Uterine smooth muscle cell (primary cell): ENCODE results near the gene THSD7A. TPM values are rescaled to one million over a fixed set of nuclear protein-coding genes. Genes with fewer than 3 reads are reported as not detected.

ENCODE experiments used
- total RNA-seq: library from RNA; depleted of rRNA; stranded (reverse); fragments of >200 nt; gene quantifications from 2 replicates; pipeline ENCODE4 v1.2.3, GENCODE V29; 2014

The THSD7A gene, protein sequence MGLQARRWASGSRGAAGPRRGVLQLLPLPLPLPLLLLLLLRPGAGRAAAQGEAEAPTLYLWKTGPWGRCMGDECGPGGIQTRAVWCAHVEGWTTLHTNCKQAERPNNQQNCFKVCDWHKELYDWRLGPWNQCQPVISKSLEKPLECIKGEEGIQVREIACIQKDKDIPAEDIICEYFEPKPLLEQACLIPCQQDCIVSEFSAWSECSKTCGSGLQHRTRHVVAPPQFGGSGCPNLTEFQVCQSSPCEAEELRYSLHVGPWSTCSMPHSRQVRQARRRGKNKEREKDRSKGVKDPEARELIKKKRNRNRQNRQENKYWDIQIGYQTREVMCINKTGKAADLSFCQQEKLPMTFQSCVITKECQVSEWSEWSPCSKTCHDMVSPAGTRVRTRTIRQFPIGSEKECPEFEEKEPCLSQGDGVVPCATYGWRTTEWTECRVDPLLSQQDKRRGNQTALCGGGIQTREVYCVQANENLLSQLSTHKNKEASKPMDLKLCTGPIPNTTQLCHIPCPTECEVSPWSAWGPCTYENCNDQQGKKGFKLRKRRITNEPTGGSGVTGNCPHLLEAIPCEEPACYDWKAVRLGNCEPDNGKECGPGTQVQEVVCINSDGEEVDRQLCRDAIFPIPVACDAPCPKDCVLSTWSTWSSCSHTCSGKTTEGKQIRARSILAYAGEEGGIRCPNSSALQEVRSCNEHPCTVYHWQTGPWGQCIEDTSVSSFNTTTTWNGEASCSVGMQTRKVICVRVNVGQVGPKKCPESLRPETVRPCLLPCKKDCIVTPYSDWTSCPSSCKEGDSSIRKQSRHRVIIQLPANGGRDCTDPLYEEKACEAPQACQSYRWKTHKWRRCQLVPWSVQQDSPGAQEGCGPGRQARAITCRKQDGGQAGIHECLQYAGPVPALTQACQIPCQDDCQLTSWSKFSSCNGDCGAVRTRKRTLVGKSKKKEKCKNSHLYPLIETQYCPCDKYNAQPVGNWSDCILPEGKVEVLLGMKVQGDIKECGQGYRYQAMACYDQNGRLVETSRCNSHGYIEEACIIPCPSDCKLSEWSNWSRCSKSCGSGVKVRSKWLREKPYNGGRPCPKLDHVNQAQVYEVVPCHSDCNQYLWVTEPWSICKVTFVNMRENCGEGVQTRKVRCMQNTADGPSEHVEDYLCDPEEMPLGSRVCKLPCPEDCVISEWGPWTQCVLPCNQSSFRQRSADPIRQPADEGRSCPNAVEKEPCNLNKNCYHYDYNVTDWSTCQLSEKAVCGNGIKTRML (N-terminal part only)
- 0.44 and 0.50 TPM in 2 replicates for total RNA-seq

DNA sequence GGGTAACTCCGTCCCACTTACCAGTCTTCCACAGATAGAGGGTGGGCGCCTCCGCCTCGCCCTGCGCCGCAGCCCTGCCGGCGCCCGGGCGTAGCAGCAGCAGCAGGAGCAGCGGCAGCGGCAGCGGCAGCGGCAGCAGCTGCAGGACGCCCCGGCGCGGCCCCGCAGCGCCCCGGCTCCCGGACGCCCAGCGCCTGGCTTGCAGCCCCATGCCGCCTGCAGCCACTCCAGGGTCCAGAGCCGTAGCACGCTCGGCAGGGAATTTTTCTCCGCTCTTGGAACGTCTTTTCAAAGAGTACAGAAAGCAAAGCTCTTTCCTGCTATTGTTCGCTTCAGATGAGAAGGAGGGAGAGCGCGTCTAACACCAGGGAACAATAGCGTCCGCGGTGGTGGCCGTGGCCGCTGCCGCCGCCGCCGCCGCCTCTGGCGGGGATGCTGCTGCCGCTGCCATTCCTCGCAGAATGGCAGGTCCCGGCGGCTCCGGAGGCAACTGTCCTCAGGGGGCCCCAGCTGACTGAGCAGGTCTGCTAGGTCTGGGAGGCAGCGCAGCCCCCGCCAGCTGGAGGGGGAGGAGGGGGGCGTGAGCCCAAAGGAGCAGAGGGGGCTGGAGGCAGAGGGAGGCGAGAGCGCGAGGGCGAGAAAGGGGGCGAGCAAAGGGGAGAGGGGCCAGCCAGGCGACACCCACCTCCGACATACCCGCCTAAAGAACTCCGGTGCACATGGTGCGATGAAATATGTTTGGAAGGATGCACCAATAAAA, at the start of gene THSD7A:
Gene THSD7A (minus strand): TSS at position 463 of the 760 bp plus-strand sequence. CDS start 252 bp downstream, at position 211.

